Panc1 (cell line): ENCODE data around the gene EXTL1. TPM values are rescaled to one million over a fixed set of nuclear protein-coding genes. Genes with fewer than 3 reads are reported as not detected.
A peak's percentile ranks its signal among the peaks of the same experiment; 100 is the strongest.

Experiments
- ATAC-seq: fragments of 200-7000 bp; cut with Tn5 transposase; 2 replicates; pipeline ENCODE4 v1.9.1; 2020; ENCODE audit warnings: mild to moderate bottlenecking, moderate library complexity
- BruUV-seq: library from RNA; stranded (reverse); fragments of 400-500 nt; replicated peaks from 2 replicates; lab custom pipeline; 2021; lab: Mats Ljungman, UMichigan
- CTCF ChIA-PET: fragments of 300-600 bp; sonication (Branson Sonifier 250); formaldehyde crosslinking; loops from one replicate; lab custom pipeline; 2022; ENCODE audit warnings: antibody characterized with exemption; lab: Charles Lee
- POLR2A ChIA-PET: fragments of 300-600 bp; sonication (Branson Sonifier 250); formaldehyde crosslinking; loops from one replicate; lab custom pipeline; 2022; ENCODE audit warnings: antibody characterized with exemption; lab: Charles Lee
- DNase-seq: peaks from one replicate; pipeline ENCODE4 v3.0.0-alpha.2; 2010; ENCODE audit warnings: low read depth, low spot score
- H3K27ac ChIP-seq: 2 replicates; pipeline ENCODE4 v1.5.1; 2011; ENCODE audit warnings: mild to moderate bottlenecking, low read length, inconsistent platforms
- H3K27me3 ChIP-seq: fragments of 200-500 bp; sonication (Bioruptor generic); 2 replicates; pipeline ENCODE4 v1.6.0; 2014; ENCODE audit warnings: low read length, inconsistent platforms; ENCODE audit not compliant: control insufficient read depth, insufficient read depth
- H3K36me3 ChIP-seq: fragments of 200-500 bp; sonication (Bioruptor generic); 2 replicates; pipeline ENCODE4 v1.5.1; 2014; ENCODE audit warnings: inconsistent platforms, mild to moderate bottlenecking, low read length, moderate library complexity; ENCODE audit not compliant: control insufficient read depth, insufficient read depth
- H3K4me1 ChIP-seq: 2 replicates; pipeline ENCODE4 v1.5.1; 2011; ENCODE audit warnings: inconsistent platforms, mild to moderate bottlenecking, low read length, moderate library complexity; ENCODE audit not compliant: control insufficient read depth, insufficient read depth
- H3K4me3 ChIP-seq, 2 experiments: 2 replicates each; pipeline ENCODE4 v1.5.1; 2011 to 2012; ENCODE audit warnings: low read depth in 2 of 2, low read length in 2 of 2, mild to moderate bottlenecking in 2 of 2, inconsistent platforms in 1 of 2, moderate library complexity in 1 of 2
- H3K9me3 ChIP-seq: fragments of 200-500 bp; sonication (Bioruptor generic); 2 replicates; pipeline ENCODE4 v1.5.1; 2014; ENCODE audit warnings: low read depth, mild to moderate bottlenecking, inconsistent platforms, low read length, moderate library complexity; ENCODE audit not compliant: control insufficient read depth, insufficient read depth
- POLR2AphosphoS5 ChIP-seq: IDR thresholded peaks from 2 replicates; pipeline ENCODE4 v1.6.1; 2012; ENCODE audit warnings: mild to moderate bottlenecking, low read depth, low read length, moderate library complexity
- SIN3A ChIP-seq: IDR thresholded peaks from 2 replicates; pipeline ENCODE4 v1.6.1; 2012; ENCODE audit warnings: low read depth, mild to moderate bottlenecking, low read length, moderate library complexity, borderline replicate concordance; ENCODE audit not compliant: insufficient read depth
- TCF7L2 ChIP-seq: IDR thresholded peaks from 2 replicates; pipeline ENCODE4 v1.6.1; 2011; ENCODE audit warnings: mild to moderate bottlenecking, low read depth, low read length, inconsistent platforms
- in situ Hi-C: cut with HindIII; loops from 2 replicates; pipeline ENCODE4 v1.10.0; 2016; ENCODE audit warnings: low sequenced_read_pairs, low pct_unique_long_range_greater_than_20kb
- intact Hi-C: fragments of 100-400 bp; cut with micrococcal nuclease; formaldehyde crosslinking; loops from one replicate; pipeline ENCODE4 v1.10.0; 2022; ENCODE audit not compliant: unreplicated experiment
- total RNA-seq: library from RNA; stranded (reverse); gene quantifications from one replicate; pipeline ENCODE4 v1.2.1, GENCODE V29; 2021; ENCODE audit not compliant: unreplicated experiment
- TF ChIP-seq, protein P1 (sequence below): fragments of 450-650 bp; IDR thresholded peaks from 2 replicates; pipeline ENCODE4 v1.5.1; 2017; ENCODE audit warnings: mild to moderate bottlenecking
- TF ChIP-seq, protein P2 (sequence below), 2 experiments: IDR thresholded peaks; 2 replicates each; pipeline ENCODE4 v1.6.1; 2011 to 2012; ENCODE audit warnings: low read depth in 2 of 2, control low read depth in 1 of 2, low read length in 1 of 2, mild to moderate bottlenecking in 1 of 2, moderate library complexity in 1 of 2; ENCODE audit not compliant: insufficient read depth in 1 of 2

EXTL1 gene
- total RNA-seq, 1 experiment from 2014 or later: 0.10 TPM

DNA sequence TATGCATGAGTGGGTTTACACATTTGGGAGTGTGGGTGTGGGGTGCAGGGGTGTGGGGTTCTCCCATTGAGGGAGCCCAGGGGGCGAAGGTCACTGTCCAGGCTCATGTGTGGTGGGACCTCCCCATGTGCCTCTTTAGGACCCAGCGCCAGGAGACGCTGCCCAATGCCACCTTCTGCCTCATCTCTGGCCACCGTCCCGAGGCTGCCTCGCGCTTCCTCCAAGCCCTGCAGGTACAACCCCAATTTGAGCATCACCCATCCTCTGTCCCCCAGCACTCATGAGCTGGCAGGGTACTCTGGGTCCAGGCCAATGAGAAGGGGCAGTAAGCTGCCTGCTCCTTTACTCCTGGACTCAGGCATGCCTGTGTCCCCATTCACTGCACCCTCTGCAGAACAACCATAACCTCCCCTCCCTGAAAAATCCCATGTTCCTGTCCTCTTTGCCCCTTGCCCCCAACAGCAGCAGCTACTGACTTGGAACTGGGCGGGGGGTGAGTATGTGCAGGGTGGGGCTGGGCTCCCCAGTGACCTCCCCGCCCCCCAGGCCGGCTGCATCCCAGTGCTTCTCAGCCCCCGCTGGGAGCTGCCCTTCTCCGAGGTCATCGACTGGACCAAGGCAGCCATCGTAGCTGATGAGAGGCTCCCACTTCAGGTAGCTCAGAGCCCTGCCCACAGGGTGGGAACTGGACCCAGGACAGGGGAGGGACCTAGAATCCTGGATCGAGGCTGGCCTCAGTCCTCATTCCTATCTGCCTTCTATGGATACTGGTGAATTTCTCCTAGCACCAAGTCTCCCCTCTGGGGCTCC, 7.7 kb downstream of the EXTL1 start:
- no peaks in the 10 kb centered on the region for H3K9me3 ChIP-seq
- no TSS peak for BruUV-seq
- H3K27ac ChIP-seq: no peak overlapping the region
- in situ Hi-C loops: no loop called here
- intact Hi-C loops: no loop called here
- DNase-seq: no peak
- ATAC-seq: peak; percentile 24; the same call in 1 of the 2 replicates
- no peak overlapping the region for H3K4me3 ChIP-seq
- no peaks in the 10 kb centered on the region for H3K36me3 ChIP-seq
- TF ChIP-seq, protein P1, sequence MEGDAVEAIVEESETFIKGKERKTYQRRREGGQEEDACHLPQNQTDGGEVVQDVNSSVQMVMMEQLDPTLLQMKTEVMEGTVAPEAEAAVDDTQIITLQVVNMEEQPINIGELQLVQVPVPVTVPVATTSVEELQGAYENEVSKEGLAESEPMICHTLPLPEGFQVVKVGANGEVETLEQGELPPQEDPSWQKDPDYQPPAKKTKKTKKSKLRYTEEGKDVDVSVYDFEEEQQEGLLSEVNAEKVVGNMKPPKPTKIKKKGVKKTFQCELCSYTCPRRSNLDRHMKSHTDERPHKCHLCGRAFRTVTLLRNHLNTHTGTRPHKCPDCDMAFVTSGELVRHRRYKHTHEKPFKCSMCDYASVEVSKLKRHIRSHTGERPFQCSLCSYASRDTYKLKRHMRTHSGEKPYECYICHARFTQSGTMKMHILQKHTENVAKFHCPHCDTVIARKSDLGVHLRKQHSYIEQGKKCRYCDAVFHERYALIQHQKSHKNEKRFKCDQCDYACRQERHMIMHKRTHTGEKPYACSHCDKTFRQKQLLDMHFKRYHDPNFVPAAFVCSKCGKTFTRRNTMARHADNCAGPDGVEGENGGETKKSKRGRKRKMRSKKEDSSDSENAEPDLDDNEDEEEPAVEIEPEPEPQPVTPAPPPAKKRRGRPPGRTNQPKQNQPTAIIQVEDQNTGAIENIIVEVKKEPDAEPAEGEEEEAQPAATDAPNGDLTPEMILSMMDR: no peak
- H3K27me3 ChIP-seq: no peaks in the 10 kb centered on the region
- ChIA-PET CTCF (interaction anchor here (0.6 to 0.7 kb wide), 2 partner anchors 117 to 154 kb away, joined by 5 read pairs; no protein-coding TSS in a partner anchor), POLR2A (interaction anchor here (0.6 kb wide), 1 partner anchor 386 kb away, joined by 3 read pairs; no protein-coding TSS in a partner anchor)
- peaks cover 5% of the 10 kb centered on the region; the same call in 1 of the 2 replicates for H3K4me1 ChIP-seq

DNA sequence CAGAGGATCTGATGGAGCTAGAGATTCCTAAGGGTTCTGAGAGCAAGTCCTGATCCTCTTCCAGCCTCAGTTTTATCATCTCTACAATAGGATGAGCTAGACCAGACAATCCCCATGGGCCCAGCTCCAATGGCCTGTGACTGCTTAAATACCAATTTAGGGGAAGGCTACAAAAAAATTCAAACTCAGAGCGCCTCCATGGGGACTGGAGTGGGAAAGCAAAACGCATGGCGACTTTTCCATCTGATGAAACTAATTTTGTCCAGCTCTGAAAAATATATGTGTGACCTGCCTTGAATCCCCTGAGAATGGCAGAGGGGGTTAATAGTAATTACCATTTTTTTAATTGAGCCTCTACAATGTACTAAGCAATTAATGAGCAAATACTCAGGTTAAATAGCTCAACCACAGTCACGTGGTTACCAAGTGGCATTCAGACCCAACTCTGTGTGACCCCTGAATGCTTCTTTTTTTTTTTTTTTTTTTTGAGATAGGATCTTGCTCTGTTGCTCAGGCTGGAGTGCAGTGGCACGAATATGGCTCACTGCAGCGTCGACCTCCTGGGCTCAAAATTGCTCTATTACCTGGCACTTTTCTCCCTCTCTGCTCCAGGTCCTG, 8.4 kb downstream of the EXTL1 start:
- TF ChIP-seq, protein P2, sequence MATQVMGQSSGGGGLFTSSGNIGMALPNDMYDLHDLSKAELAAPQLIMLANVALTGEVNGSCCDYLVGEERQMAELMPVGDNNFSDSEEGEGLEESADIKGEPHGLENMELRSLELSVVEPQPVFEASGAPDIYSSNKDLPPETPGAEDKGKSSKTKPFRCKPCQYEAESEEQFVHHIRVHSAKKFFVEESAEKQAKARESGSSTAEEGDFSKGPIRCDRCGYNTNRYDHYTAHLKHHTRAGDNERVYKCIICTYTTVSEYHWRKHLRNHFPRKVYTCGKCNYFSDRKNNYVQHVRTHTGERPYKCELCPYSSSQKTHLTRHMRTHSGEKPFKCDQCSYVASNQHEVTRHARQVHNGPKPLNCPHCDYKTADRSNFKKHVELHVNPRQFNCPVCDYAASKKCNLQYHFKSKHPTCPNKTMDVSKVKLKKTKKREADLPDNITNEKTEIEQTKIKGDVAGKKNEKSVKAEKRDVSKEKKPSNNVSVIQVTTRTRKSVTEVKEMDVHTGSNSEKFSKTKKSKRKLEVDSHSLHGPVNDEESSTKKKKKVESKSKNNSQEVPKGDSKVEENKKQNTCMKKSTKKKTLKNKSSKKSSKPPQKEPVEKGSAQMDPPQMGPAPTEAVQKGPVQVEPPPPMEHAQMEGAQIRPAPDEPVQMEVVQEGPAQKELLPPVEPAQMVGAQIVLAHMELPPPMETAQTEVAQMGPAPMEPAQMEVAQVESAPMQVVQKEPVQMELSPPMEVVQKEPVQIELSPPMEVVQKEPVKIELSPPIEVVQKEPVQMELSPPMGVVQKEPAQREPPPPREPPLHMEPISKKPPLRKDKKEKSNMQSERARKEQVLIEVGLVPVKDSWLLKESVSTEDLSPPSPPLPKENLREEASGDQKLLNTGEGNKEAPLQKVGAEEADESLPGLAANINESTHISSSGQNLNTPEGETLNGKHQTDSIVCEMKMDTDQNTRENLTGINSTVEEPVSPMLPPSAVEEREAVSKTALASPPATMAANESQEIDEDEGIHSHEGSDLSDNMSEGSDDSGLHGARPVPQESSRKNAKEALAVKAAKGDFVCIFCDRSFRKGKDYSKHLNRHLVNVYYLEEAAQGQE (IDR thresholded peaks at IDR 0.05; ENCODE audit: insufficient read depth in 1 of 2, low read depth in 2 of 2, low read length in 1 of 2): no peak
- TF ChIP-seq SIN3A (no peak), POLR2AphosphoS5 (no peak), TCF7L2 (no peak)
- TF ChIP-seq, protein P1: no peak
- no peak for DNase-seq
- BruUV-seq: no TSS peak
- intact Hi-C loops: loop anchor here (10.0 kb wide), 1 partner anchor 65 kb away; no protein-coding TSS in a partner anchor
- ChIA-PET CTCF (interaction anchor here (0.6 to 0.7 kb wide), 2 partner anchors 116 to 155 kb away, joined by 5 read pairs; no protein-coding TSS in a partner anchor), POLR2A (interaction anchor here (0.6 kb wide), 1 partner anchor 386 kb away, joined by 3 read pairs; no protein-coding TSS in a partner anchor)
- peaks cover 7% of the 10 kb centered on the region for H3K4me1 ChIP-seq
- no peak overlapping the region for H3K4me3 ChIP-seq
- in situ Hi-C loops: no loop called here
- no peak for ATAC-seq
- H3K9me3 ChIP-seq: no peaks in the 10 kb centered on the region
- no peak overlapping the region for H3K27ac ChIP-seq
- no peaks in the 10 kb centered on the region for H3K27me3 ChIP-seq
- no peaks in the 10 kb centered on the region for H3K36me3 ChIP-seq
